Pericardium fibroblast (primary cell): ENCODE measurements around the gene MROH9. TPM values are rescaled to one million over a fixed set of nuclear protein-coding genes. Genes with fewer than 3 reads are reported as not detected.

Source experiments
- total RNA-seq: library from RNA; depleted of rRNA; stranded (reverse); fragments of >200 nt; gene quantifications from 2 replicates; pipeline ENCODE4 v1.2.3, GENCODE V29; 2015

Gene MROH9, protein sequence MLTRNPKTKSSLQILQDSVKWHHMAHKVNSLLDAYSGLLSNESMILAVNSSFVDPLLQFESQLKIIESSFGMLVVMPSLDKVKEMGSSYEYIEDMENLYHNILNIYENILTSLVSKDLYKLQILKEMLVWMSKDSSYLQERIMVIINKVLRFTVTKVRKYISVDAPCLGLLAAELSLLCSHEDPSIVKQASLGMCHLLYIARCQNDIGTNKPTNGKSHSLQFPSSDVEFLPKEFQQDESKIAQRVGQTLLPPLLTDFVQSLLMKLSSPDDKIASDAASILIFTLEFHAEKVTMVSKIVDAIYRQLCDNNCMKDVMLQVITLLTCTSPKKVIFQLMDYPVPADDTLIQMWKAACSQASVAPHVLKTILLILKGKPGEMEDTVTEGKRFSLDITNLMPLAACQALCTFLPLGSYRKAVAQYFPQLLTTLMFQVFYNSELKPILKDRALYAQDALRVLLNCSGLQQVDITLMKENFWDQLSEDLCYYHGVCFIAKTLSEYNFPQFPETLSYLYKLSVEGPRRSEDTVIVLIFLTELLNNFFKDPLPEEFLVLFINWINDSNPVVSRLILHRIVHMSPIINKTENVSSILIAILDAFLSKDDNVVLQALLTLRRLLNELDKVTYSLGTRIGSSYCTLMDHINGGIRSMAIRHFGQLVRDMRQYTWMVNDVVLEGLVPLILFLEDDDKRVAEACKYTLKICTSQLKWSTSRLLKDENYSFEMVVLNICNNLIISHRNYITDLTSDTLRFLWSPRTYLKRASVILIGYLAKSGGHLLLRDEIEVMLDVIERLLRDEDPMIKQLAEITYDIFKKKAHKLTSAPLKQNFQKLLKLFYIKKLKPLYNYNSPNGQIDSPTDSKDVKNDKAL
- not detected in 2 replicates for total RNA-seq

GRCh38 chr1:170935231-170935630, at the start of gene MROH9:
MROH9 (plus strand) TSS chr1:170935534; CDS start chr1:170945557, 10,023 bp downstream.

GRCh38 chr1:171090604-171091003, 155.3 kb downstream of the MROH9 start, which contains the start of gene FMO3:
FMO3 (plus strand) TSS chr1:171090905; CDS start chr1:171092659, 1,754 bp downstream.

Other genes starting within 250 kb of the MROH9 start
- 1.2 and 3.3 TPM in 2 replicates for gene FMO3, start 155.4 kb downstream of the MROH9 start, total RNA-seq
- gene FMO2, start 249.8 kb downstream of the MROH9 start, total RNA-seq: 3.0 and 26.7 TPM in 2 replicates